ENCODE measurements around the gene CNPY4. TPM values are rescaled to one million over a fixed set of nuclear protein-coding genes. Genes with fewer than 3 reads are reported as not detected.

The CNPY4 gene
- polyA plus RNA-seq, 1 donor from 2014 or later: 35.8 TPM

GRCh38 chr7:100171087-100171681 lies 51.8 kb downstream of the CNPY4 start:
- Histone ChIP-seq H3K36me3 (ENCODE audit: insufficient read depth, low read length) (no peaks in the 10 kb centered on the region), H3K27ac (ENCODE audit: low read length) (no peak overlapping the region), H3K79me2 (replicated peaks; ENCODE audit: insufficient read depth, low read length) (peaks cover 12% of the 10 kb centered on the region), H3K9me3 (ENCODE audit: low read length) (no peaks in the 10 kb centered on the region), H3K9ac (ENCODE audit: low read length) (peak overlapping the region; percentile 14), H4K20me1 (ENCODE audit: insufficient read depth) (no peaks in the 10 kb centered on the region), H3K9me2 (ENCODE audit: insufficient read depth, low read length) (no peaks in the 10 kb centered on the region), H3F3A (ENCODE audit: insufficient read depth, low read length, poor library complexity, severe bottlenecking) (no peaks in the 10 kb centered on the region), H3K4me3 (ENCODE audit: low read length) (peak overlapping the region; percentile 56), H2AFZ (ENCODE audit: low read depth, low read length) (no peak overlapping the region), H3K4me2 (ENCODE audit: low read length) (no peak overlapping the region), H3K27me3 (ENCODE audit: insufficient read depth, low read depth, low read length) (no peaks in the 10 kb centered on the region)
- TF ChIP-seq CTCF (IDR thresholded peaks at IDR 0.05; ENCODE audit: poor library complexity, severe bottlenecking) (no peak), EZH2 (IDR thresholded peaks at IDR 0.05; ENCODE audit: borderline replicate concordance, insufficient read depth, low read length, poor library complexity, severe bottlenecking) (no peak), RAD21 (conservative IDR thresholded peaks at IDR 0.05) (no peak), EP300 (conservative IDR thresholded peaks at IDR 0.05; ENCODE audit: poor library complexity, severe bottlenecking) (no peak), REST (IDR thresholded peaks at IDR 0.05; ENCODE audit: borderline replicate concordance) (no peak), SMC3 (conservative IDR thresholded peaks at IDR 0.05; ENCODE audit: poor library complexity) (no peak), POLR2AphosphoS5 (IDR thresholded peaks at IDR 0.05) (no peak)

GRCh38 chr7:100171840-100172239 lies 52.4 kb downstream of the CNPY4 start:
- Histone ChIP-seq H3K4me2 (ENCODE audit: low read length) (no peak overlapping the region), H3K27ac (ENCODE audit: low read length) (no peak overlapping the region), H3K9me2 (ENCODE audit: insufficient read depth, low read length) (no peaks in the 10 kb centered on the region), H3K9ac (ENCODE audit: low read length) (peak overlapping the region; percentile 14), H3K79me2 (replicated peaks; ENCODE audit: insufficient read depth, low read length) (peaks cover 19% of the 10 kb centered on the region), H3K4me3 (ENCODE audit: low read length) (peak overlapping the region; percentile 56), H4K20me1 (ENCODE audit: insufficient read depth) (no peaks in the 10 kb centered on the region), H3F3A (ENCODE audit: insufficient read depth, low read length, poor library complexity, severe bottlenecking) (no peaks in the 10 kb centered on the region), H3K9me3 (ENCODE audit: low read length) (no peaks in the 10 kb centered on the region), H2AFZ (ENCODE audit: low read depth, low read length) (no peak overlapping the region), H3K36me3 (ENCODE audit: insufficient read depth, low read length) (no peaks in the 10 kb centered on the region), H3K27me3 (ENCODE audit: insufficient read depth, low read depth, low read length) (no peaks in the 10 kb centered on the region)
- no peak for TF ChIP-seq REST (IDR thresholded peaks at IDR 0.05; ENCODE audit: borderline replicate concordance)
